K562 (cell line): Measurements from ENCODE around the gene CCDC73. TPM values are rescaled to one million over a fixed set of nuclear protein-coding genes. Genes with fewer than 3 reads are reported as not detected.

Source experiments
- ARID2 ChIP-seq: fragments of 450-650 bp; IDR thresholded peaks from 2 replicates; pipeline ENCODE4 v1.6.1; 2017; ENCODE audit warnings: antibody characterized with exemption, mild to moderate bottlenecking
- COPS2 ChIP-seq: fragments of 450-650 bp; conservative IDR thresholded peaks from 2 replicates; pipeline ENCODE4 v1.6.1; 2016; ENCODE audit warnings: mild to moderate bottlenecking, moderate library complexity
- DPF2 ChIP-seq: fragments of 450-650 bp; IDR thresholded peaks from 2 replicates; pipeline ENCODE4 v1.6.1; 2016
- FOSL1 ChIP-seq: fragments of 200-800 bp; sonication (Bioruptor generic); conservative IDR thresholded peaks from 2 replicates; pipeline ENCODE4 v1.6.1; 2016; ENCODE audit warnings: missing genetic modification characterization, missing compliant biosample characterization
- FOXA3 ChIP-seq, 2 experiments: fragments of 450-650 bp in 1 of 2; sonication (generic) in 1 of 2; formaldehyde crosslinking; IDR thresholded peaks in 1 of 2; conservative IDR thresholded peaks in 1 of 2; 2 replicates each; pipeline versions ENCODE4 v1.4.0 to v1.8.0; 2020 to 2022; ENCODE audit warnings: mild to moderate bottlenecking in 2 of 2, missing genetic modification reagents in 1 of 2
- HNRNPH1 ChIP-seq: fragments of 200-400 bp; formaldehyde crosslinking; optimal IDR thresholded peaks from 2 replicates; pipeline ENCODE3; 2017; ENCODE audit warnings: low read depth, mild to moderate bottlenecking, low read length, moderate library complexity
- KLF1 ChIP-seq: fragments of 450-650 bp; IDR thresholded peaks from 2 replicates; pipeline ENCODE4 v1.6.1; 2016; ENCODE audit warnings: missing genetic modification characterization, missing compliant biosample characterization
- KLF10 ChIP-seq: fragments of 250-450 bp; sonication (Bioruptor Pico); IDR thresholded peaks from 2 replicates; pipeline ENCODE4 v1.6.1; 2021; ENCODE audit warnings: matching md5 sums
- MECOM ChIP-seq: fragments of 250-450 bp; sonication (Bioruptor Pico); IDR thresholded peaks from 2 replicates; pipeline ENCODE4 v1.8.0; 2022; ENCODE audit warnings: inconsistent platforms
- MLLT1 ChIP-seq, 2 experiments: fragments of 450-650 bp; IDR thresholded peaks; 2 replicates each; pipeline ENCODE4 v1.6.1; 2016
- NEUROD1 ChIP-seq: fragments of 150-350 bp; IDR thresholded peaks from 2 replicates; pipeline ENCODE4 v1.6.1; 2014; ENCODE audit warnings: borderline replicate concordance, low read length, low read depth; ENCODE audit not compliant: partially characterized antibody
- NFIX ChIP-seq: fragments of 250-450 bp; sonication (Bioruptor Pico); IDR thresholded peaks from 2 replicates; pipeline ENCODE4 v1.4.0; 2020; ENCODE audit warnings: low read depth, mild to moderate bottlenecking, moderate library complexity
- PRPF4 ChIP-seq: fragments of 200-400 bp; formaldehyde crosslinking; IDR thresholded peaks from one replicate; pipeline ENCODE4 v1.6.1; 2017; ENCODE audit warnings: low read length, low read depth, mild to moderate bottlenecking; ENCODE audit not compliant: insufficient read depth, poor library complexity, severe bottlenecking
- PTRF ChIP-seq: fragments of 450-650 bp; IDR thresholded peaks from 2 replicates; pipeline ENCODE4 v1.6.1; 2016; ENCODE audit warnings: mild to moderate bottlenecking, missing genetic modification characterization, missing compliant biosample characterization
- RFX5 ChIP-seq: IDR thresholded peaks from 2 replicates; pipeline ENCODE4 v1.6.1; 2011; ENCODE audit warnings: low read depth, mild to moderate bottlenecking, improper control_type of control experiment, low read length
- SMARCA5 ChIP-seq: fragments of 450-650 bp; IDR thresholded peaks from 2 replicates; pipeline ENCODE4 v1.6.1; 2016
- SMARCC2 ChIP-seq: fragments of 450-650 bp; IDR thresholded peaks from 2 replicates; pipeline ENCODE4 v1.6.1; 2017; ENCODE audit warnings: antibody characterized with exemption, moderate library complexity, mild to moderate bottlenecking, low read depth
- SMARCE1 ChIP-seq: fragments of 450-650 bp; IDR thresholded peaks from 2 replicates; pipeline ENCODE4 v1.7.1; 2016; ENCODE audit warnings: mild to moderate bottlenecking
- SPI1 ChIP-seq: IDR thresholded peaks from 2 replicates; pipeline ENCODE4 v1.6.1; 2011; ENCODE audit warnings: low read depth, low read length, control low read depth, borderline replicate concordance
- TCFL5 ChIP-seq: fragments of 250-450 bp; sonication (Bioruptor Pico); conservative IDR thresholded peaks from 2 replicates; pipeline ENCODE4 v1.6.1; 2021; ENCODE audit warnings: mild to moderate bottlenecking, moderate library complexity, matching md5 sums
- TRIM25 ChIP-seq: fragments of 450-650 bp; IDR thresholded peaks from 2 replicates; pipeline ENCODE4 v1.7.0; 2016; ENCODE audit warnings: borderline replicate concordance
- ZNF239 ChIP-seq: fragments of 250-450 bp; sonication (Bioruptor Pico); IDR thresholded peaks from 2 replicates; pipeline ENCODE4 v1.4.0; 2020; ENCODE audit warnings: mild to moderate bottlenecking
- ZNF384 ChIP-seq: IDR thresholded peaks from 2 replicates; pipeline ENCODE4 v1.6.1; 2012; ENCODE audit warnings: low read depth, low read length, improper control_type of control experiment
- ZNF41 ChIP-seq: fragments of 250-450 bp; sonication (Bioruptor Pico); conservative IDR thresholded peaks from 2 replicates; pipeline ENCODE4 v1.4.0; 2020; ENCODE audit warnings: mild to moderate bottlenecking
- ZNF583 ChIP-seq: fragments of 250-450 bp; sonication (Bioruptor Pico); IDR thresholded peaks from 2 replicates; pipeline ENCODE4 v1.4.0; 2020
- ZNF780A ChIP-seq: fragments of 250-450 bp; sonication (Bioruptor Pico); IDR thresholded peaks from 2 replicates; pipeline ENCODE4 v1.5.0; 2021; ENCODE audit warnings: mild to moderate bottlenecking
- polyA plus RNA-seq, 8 experiments: library from polyadenylated mRNA; depleted of rRNA in 4 of 8; stranded (reverse) in 5 of 8; unstranded in 3 of 8; fragments of >200 nt; fragmentation: Nextera tagmentation in 2 of 8; fragmentation: Illumina TruSeq in 1 of 8; extraction: Ambion mirVana in 2 of 8; extraction: Trizol in 1 of 8; gene quantifications; 2 replicates each; pipeline versions ENCODE4 v1.2.1 to v1.2.3, GENCODE V29; 2011 to 2014; ENCODE audit warnings: inconsistent platforms in 1 of 8, missing spikeins in 1 of 8
- total RNA-seq, 7 experiments: library from RNA; depleted of rRNA in 6 of 7; stranded (reverse); fragments of >200 nt in 6 of 7; fragmentation: Illumina TruSeq in 2 of 7; extraction: Trizol in 2 of 7; gene quantifications; 2 replicates each; pipeline versions ENCODE4 v1.2.1 to v1.2.3, GENCODE V29; 2011 to 2021; ENCODE audit warnings: low replicate concordance in 1 of 7
- TF ChIP-seq, protein P1 (sequence below), 2 experiments: fragments of 450-650 bp in 1 of 2; sonication (generic) in 1 of 2; formaldehyde crosslinking in 1 of 2; IDR thresholded peaks in 1 of 2; conservative IDR thresholded peaks in 1 of 2; 2 replicates each; pipeline versions ENCODE4 v1.6.1 to v1.8.1; 2016 to 2023; ENCODE audit warnings: mild to moderate bottlenecking in 2 of 2, moderate library complexity in 2 of 2, inconsistent platforms in 1 of 2, missing genetic modification reagents in 1 of 2

The CCDC73 gene
- total and polyA plus RNA-seq, 9 of the 15 experiments (the other 6 are each of a cell fraction or from before 2014, with no cell fraction given): 0.20 to 0.21 TPM; not detected in 7

GRCh38 chr11:32583459-32584271 lies 210.8 kb downstream of the CCDC73 start, which contains the start of gene EIF3M (continued):
- no peak for TF ChIP-seq SMARCC2
- peak; percentile 82; the same call in 1 of the 2 replicates for TF ChIP-seq KLF1 (tag)
- no peak; the same call in 1 of the 2 replicates for TF ChIP-seq DPF2
- TF ChIP-seq MLLT1 (IDR thresholded peaks at IDR 0.05): no peak
- no peak for TF ChIP-seq ZNF41
- TF ChIP-seq FOXA3 (CRISPR knock-in tag; conservative IDR thresholded peaks at IDR 0.05 in 1 of 2, IDR thresholded peaks at IDR 0.05 in 1 of 2): no peak
- TF ChIP-seq HNRNPH1: no peak
- no peak for TF ChIP-seq TCFL5
- no peak for TF ChIP-seq ZNF384
- TF ChIP-seq ARID2: no peak
- no peak for TF ChIP-seq COPS2
- TF ChIP-seq NEUROD1: no peak
- TF ChIP-seq MECOM (CRISPR knock-in tag): no peak
- no peak for TF ChIP-seq ZNF780A (CRISPR knock-in tag)
- no peak for TF ChIP-seq RFX5
- TF ChIP-seq KLF10 (CRISPR knock-in tag): no peak
- TF ChIP-seq NFIX (CRISPR knock-in tag): no peak
- peak; percentile 64 for TF ChIP-seq PRPF4
- no peak for TF ChIP-seq FOSL1 (tag)
- no peak for TF ChIP-seq SMARCE1
- TF ChIP-seq SPI1: peak; percentile 94
- TF ChIP-seq SMARCA5: no peak
- TF ChIP-seq PTRF (tag): no peak
- TF ChIP-seq TRIM25: no peak
- TF ChIP-seq ZNF583 (CRISPR knock-in tag): 0 out of 2 replicates have a peak, but pooled peaks have one; percentile 30
- TF ChIP-seq ZNF239: no peak
- TF ChIP-seq, protein P1, sequence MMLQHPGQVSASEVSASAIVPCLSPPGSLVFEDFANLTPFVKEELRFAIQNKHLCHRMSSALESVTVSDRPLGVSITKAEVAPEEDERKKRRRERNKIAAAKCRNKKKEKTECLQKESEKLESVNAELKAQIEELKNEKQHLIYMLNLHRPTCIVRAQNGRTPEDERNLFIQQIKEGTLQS (IDR thresholded peaks at IDR 0.05): no peak
- TF ChIP-seq, protein P1 (CRISPR knock-in tag; conservative IDR thresholded peaks at IDR 0.05): no peak; the same call in 1 of the 2 replicates
